HepG2 (cell line): ENCODE data around the gene DDX46. TPM values are rescaled to one million over a fixed set of nuclear protein-coding genes. Genes with fewer than 3 reads are reported as not detected.

Experiments used
- BORCS8-MEF2B ChIP-seq: sonication (generic); formaldehyde crosslinking; IDR thresholded peaks from 2 replicates; pipeline ENCODE4 v1.8.0; 2022; ENCODE audit warnings: mild to moderate bottlenecking, missing genetic modification reagents
- CENPT ChIP-seq: sonication (generic); formaldehyde crosslinking; IDR thresholded peaks from 2 replicates; pipeline ENCODE4 v1.8.0; 2022; ENCODE audit warnings: low read depth, mild to moderate bottlenecking, moderate library complexity, missing genetic modification reagents
- CHCHD3 ChIP-seq: sonication (generic); formaldehyde crosslinking; IDR thresholded peaks from 2 replicates; pipeline ENCODE4 v1.8.0; 2022; ENCODE audit warnings: mild to moderate bottlenecking, missing genetic modification reagents, moderate library complexity
- DR1 ChIP-seq: sonication (generic); formaldehyde crosslinking; IDR thresholded peaks from 2 replicates; pipeline ENCODE4 v1.8.0; 2021; ENCODE audit warnings: mild to moderate bottlenecking, missing genetic modification reagents, inconsistent platforms
- FOSL2 ChIP-seq: sonication (generic); formaldehyde crosslinking; IDR thresholded peaks from 2 replicates; pipeline ENCODE4 v1.4.0; 2020; ENCODE audit warnings: missing genetic modification reagents
- FUBP1 ChIP-seq: sonication (generic); formaldehyde crosslinking; IDR thresholded peaks from 2 replicates; pipeline ENCODE4 v1.5.1; 2020; ENCODE audit warnings: missing genetic modification reagents, mild to moderate bottlenecking, borderline replicate concordance
- GFI1 ChIP-seq: sonication (generic); formaldehyde crosslinking; IDR thresholded peaks from 2 replicates; pipeline ENCODE4 v1.5.0; 2020; ENCODE audit warnings: missing genetic modification reagents, mild to moderate bottlenecking, borderline replicate concordance
- HDAC6 ChIP-seq: fragments of 200-600 bp; sonication (generic); IDR thresholded peaks from 2 replicates; pipeline ENCODE4 v1.7.0; 2017; ENCODE audit warnings: mild to moderate bottlenecking, antibody characterized with exemption, low read length, low read depth
- HNF4A ChIP-seq: sonication (generic); formaldehyde crosslinking; IDR thresholded peaks from 2 replicates; pipeline ENCODE4 v1.4.0; 2020; ENCODE audit warnings: missing genetic modification reagents
- HNRNPK ChIP-seq: fragments of 200-400 bp; formaldehyde crosslinking; IDR thresholded peaks from 2 replicates; pipeline ENCODE4 v1.6.1; 2018; ENCODE audit warnings: low read length, low read depth, moderate library complexity, mild to moderate bottlenecking; ENCODE audit not compliant: poor library complexity, severe bottlenecking
- KDM4B ChIP-seq: sonication (generic); formaldehyde crosslinking; IDR thresholded peaks from 2 replicates; pipeline ENCODE4 v1.4.0; 2020; ENCODE audit warnings: missing genetic modification reagents
- NFE2L1 ChIP-seq: sonication (generic); formaldehyde crosslinking; IDR thresholded peaks from 2 replicates; pipeline ENCODE4 v1.4.0; 2020; ENCODE audit warnings: missing genetic modification reagents, mild to moderate bottlenecking, borderline replicate concordance
- NFIB ChIP-seq: sonication (generic); formaldehyde crosslinking; IDR thresholded peaks from 2 replicates; pipeline ENCODE4 v1.9.0; 2021; ENCODE audit warnings: missing genetic modification reagents, mild to moderate bottlenecking, borderline replicate concordance
- U2AF2 ChIP-seq: fragments of 200-400 bp; formaldehyde crosslinking; IDR thresholded peaks from 2 replicates; pipeline ENCODE4 v1.6.1; 2017; ENCODE audit warnings: low read depth, mild to moderate bottlenecking, low read length
- ZBTB43 ChIP-seq: sonication (generic); formaldehyde crosslinking; conservative IDR thresholded peaks from 2 replicates; pipeline ENCODE4 v1.4.0; 2020; ENCODE audit warnings: missing genetic modification reagents
- ZKSCAN5 ChIP-seq: sonication (generic); formaldehyde crosslinking; IDR thresholded peaks from 2 replicates; pipeline ENCODE4 v1.5.1; 2020; ENCODE audit warnings: mild to moderate bottlenecking, missing genetic modification reagents
- ZNF207 ChIP-seq: fragments of 450-650 bp; IDR thresholded peaks from 2 replicates; pipeline ENCODE4 v1.6.1; 2016; ENCODE audit warnings: antibody characterized with exemption, borderline replicate concordance
- ZNF331 ChIP-seq: sonication (generic); formaldehyde crosslinking; IDR thresholded peaks from 2 replicates; pipeline ENCODE4 v1.4.0; 2020; ENCODE audit warnings: missing genetic modification reagents
- ZNF496 ChIP-seq: sonication (generic); formaldehyde crosslinking; IDR thresholded peaks from 2 replicates; pipeline ENCODE4 v1.8.1; 2023; ENCODE audit warnings: mild to moderate bottlenecking, moderate library complexity, missing genetic modification reagents; ENCODE audit not compliant: insufficient replicate concordance
- ZNF629 ChIP-seq: sonication (generic); formaldehyde crosslinking; conservative IDR thresholded peaks from 2 replicates; pipeline ENCODE4 v1.5.0; 2020; ENCODE audit warnings: missing genetic modification reagents
- ZNF839 ChIP-seq: sonication (generic); formaldehyde crosslinking; IDR thresholded peaks from 2 replicates; pipeline ENCODE4 v1.4.0; 2020; ENCODE audit warnings: missing genetic modification reagents, mild to moderate bottlenecking, borderline replicate concordance
- ZUFSP ChIP-seq: sonication (generic); formaldehyde crosslinking; IDR thresholded peaks from 2 replicates; pipeline ENCODE4 v1.9.0; 2021; ENCODE audit warnings: missing genetic modification reagents, mild to moderate bottlenecking, borderline replicate concordance
- polyA plus RNA-seq, 8 experiments: library from polyadenylated mRNA; depleted of rRNA in 3 of 8; stranded (reverse) in 7 of 8; unstranded in 1 of 8; fragments of >200 nt; fragmentation: Illumina TruSeq in 4 of 8; extraction: Trizol in 4 of 8; gene quantifications; 2 replicates each; pipeline versions ENCODE4 v1.2.1 to v1.2.3, GENCODE V29; 2011 to 2016; ENCODE audit warnings: low read depth in 4 of 8, missing spikeins in 1 of 8, mixed read lengths in 1 of 8; ENCODE audit not compliant: insufficient read depth in 1 of 8
- total RNA-seq, 5 experiments: library from RNA; depleted of rRNA; stranded (reverse); fragments of >200 nt; fragmentation: Illumina TruSeq; extraction: Trizol; gene quantifications; 2 replicates each; pipeline ENCODE4 v1.2.3, GENCODE V29; 2016; ENCODE audit warnings: low read depth in 1 of 5
- TF ChIP-seq, protein P1 (sequence below): sonication (generic); formaldehyde crosslinking; IDR thresholded peaks from 2 replicates; pipeline ENCODE4 v1.5.0; 2020; ENCODE audit warnings: missing genetic modification reagents, mild to moderate bottlenecking, borderline replicate concordance

The DDX46 gene
- total and polyA plus RNA-seq, 2 of the 13 experiments (the other 11 are each of a cell fraction or from before 2014, with no cell fraction given), result 27.3 to 59.3 TPM

DNA sequence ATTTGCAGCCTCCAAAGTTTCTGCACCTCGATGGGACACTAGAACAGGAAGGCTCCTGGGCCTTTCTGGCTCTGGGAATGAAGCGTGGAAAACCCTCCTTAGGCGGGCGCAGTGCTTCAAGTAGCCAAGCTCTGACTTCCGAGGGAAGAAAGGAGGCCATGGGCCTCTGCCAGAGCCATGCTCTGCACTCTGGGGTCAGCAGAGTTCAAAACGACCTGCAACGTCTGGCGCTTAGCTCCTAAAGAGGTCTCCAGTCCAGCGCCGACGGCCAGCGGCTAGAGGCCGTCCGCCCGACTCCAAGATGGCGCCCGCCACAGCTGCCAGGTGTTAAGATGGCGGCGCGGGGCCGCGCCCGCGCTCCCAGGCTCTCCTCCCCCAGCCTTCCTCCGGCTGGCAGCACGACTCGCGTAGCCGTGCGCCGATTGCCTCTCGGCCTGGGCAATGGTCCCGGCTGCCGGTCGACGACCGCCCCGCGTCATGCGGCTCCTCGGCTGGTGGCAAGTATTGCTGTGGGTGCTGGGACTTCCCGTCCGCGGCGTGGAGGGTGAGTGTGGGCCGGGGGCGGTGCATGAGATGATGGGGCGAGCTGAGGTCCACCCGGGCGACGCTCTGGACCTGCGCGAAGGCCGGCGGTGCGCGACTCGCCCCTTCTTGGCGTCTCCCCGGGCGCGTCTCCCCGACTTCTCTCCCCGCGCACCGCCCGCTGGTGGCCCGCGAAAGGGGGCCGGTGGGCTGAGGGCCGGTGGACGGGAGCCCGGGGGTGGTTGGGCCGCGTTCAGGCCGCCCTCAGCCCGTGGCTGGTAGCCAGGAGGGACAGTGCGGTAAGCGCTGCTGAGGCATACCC is 115.6 kb downstream of the DDX46 start, which contains the start of gene TXNDC15 (continued):
- TF ChIP-seq ZUFSP (no peak), NFIB (CRISPR knock-in tag) (no peak), FUBP1 (CRISPR knock-in tag) (no peak; the same call in 1 of the 2 replicates), CENPT (CRISPR knock-in tag) (0 out of 2 replicates have a peak, but pooled peaks have one; percentile 32), NFE2L1 (CRISPR knock-in tag) (0 out of 2 replicates have a peak, but pooled peaks have one; percentile 61), GFI1 (0 out of 2 replicates have a peak, but pooled peaks have one; percentile 37), BORCS8-MEF2B (CRISPR knock-in tag) (peak; percentile 97), DR1 (CRISPR knock-in tag) (peak; percentile 76; the same call in 1 of the 2 replicates), ZKSCAN5 (no peak), KDM4B (peak; percentile 74; the same call in 1 of the 2 replicates), FOSL2 (CRISPR knock-in tag) (peak; percentile 18; the same call in 1 of the 2 replicates), ZNF496 (CRISPR knock-in tag) (no peak), ZBTB43 (CRISPR knock-in tag) (peak; percentile 75), ZNF331 (CRISPR knock-in tag) (peak; percentile 51; the same call in 1 of the 2 replicates), HDAC6 (no peak), CHCHD3 (CRISPR knock-in tag) (peak; percentile 97), ZNF629 (CRISPR knock-in tag) (no peak; the same call in 1 of the 2 replicates), HNRNPK (peak; percentile 69), ZNF207 (no peak), ZNF839 (CRISPR knock-in tag) (0 out of 2 replicates have a peak, but pooled peaks have one; percentile 61), U2AF2 (0 out of 2 replicates have a peak, but pooled peaks have one; percentile 59), HNF4A (CRISPR knock-in tag) (peak; percentile 40; the same call in 1 of the 2 replicates)
- TF ChIP-seq, protein P1, sequence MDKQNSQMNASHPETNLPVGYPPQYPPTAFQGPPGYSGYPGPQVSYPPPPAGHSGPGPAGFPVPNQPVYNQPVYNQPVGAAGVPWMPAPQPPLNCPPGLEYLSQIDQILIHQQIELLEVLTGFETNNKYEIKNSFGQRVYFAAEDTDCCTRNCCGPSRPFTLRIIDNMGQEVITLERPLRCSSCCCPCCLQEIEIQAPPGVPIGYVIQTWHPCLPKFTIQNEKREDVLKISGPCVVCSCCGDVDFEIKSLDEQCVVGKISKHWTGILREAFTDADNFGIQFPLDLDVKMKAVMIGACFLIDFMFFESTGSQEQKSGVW, result peak; percentile 70
